K562 (cell line): ENCODE measurements around the gene NQO2. TPM values are rescaled to one million over a fixed set of nuclear protein-coding genes. Genes with fewer than 3 reads are reported as not detected.

Source experiments
- ARID1B ChIP-seq: fragments of 450-650 bp; IDR thresholded peaks from 2 replicates; pipeline ENCODE4 v1.6.1; 2016; ENCODE audit warnings: antibody characterized with exemption, mild to moderate bottlenecking, inconsistent platforms
- CBFA2T2 ChIP-seq: fragments of 450-650 bp; conservative IDR thresholded peaks from 2 replicates; pipeline ENCODE4 v1.6.1; 2017; ENCODE audit warnings: mild to moderate bottlenecking
- CREB1 ChIP-seq, 2 experiments: sonication (generic) in 1 of 2; formaldehyde crosslinking in 1 of 2; IDR thresholded peaks; 2 replicates each; pipeline versions ENCODE4 v1.6.1 to v1.8.0; 2012 to 2022; ENCODE audit warnings: inconsistent platforms in 1 of 2, mild to moderate bottlenecking in 1 of 2, missing genetic modification reagents in 1 of 2, moderate library complexity in 1 of 2
- CXXC5 ChIP-seq: fragments of 250-450 bp; sonication (Bioruptor Pico); IDR thresholded peaks from 2 replicates; pipeline ENCODE4 v1.8.0; 2022; ENCODE audit warnings: inconsistent platforms, mild to moderate bottlenecking, moderate library complexity
- DPF2 ChIP-seq: fragments of 450-650 bp; IDR thresholded peaks from 2 replicates; pipeline ENCODE4 v1.6.1; 2016
- ILK ChIP-seq: fragments of 450-650 bp; IDR thresholded peaks from 2 replicates; pipeline ENCODE4 v1.6.1; 2016; ENCODE audit warnings: missing genetic modification characterization, low read depth, mild to moderate bottlenecking, missing compliant biosample characterization, moderate library complexity, borderline replicate concordance
- SMARCA4 ChIP-seq: fragments of 450-650 bp; IDR thresholded peaks from 2 replicates; pipeline ENCODE4 v1.6.1; 2016
- TAF1 ChIP-seq: IDR thresholded peaks from 2 replicates; pipeline ENCODE4 v1.6.1; 2011; ENCODE audit warnings: mild to moderate bottlenecking, low read length, moderate library complexity; ENCODE audit not compliant: insufficient read depth, control insufficient read depth, severe bottlenecking; ENCODE audit errors: extremely low read depth
- THRAP3 ChIP-seq: fragments of 450-650 bp; IDR thresholded peaks from 2 replicates; pipeline ENCODE4 v1.6.1; 2016; ENCODE audit warnings: mild to moderate bottlenecking, inconsistent platforms, borderline replicate concordance
- TRIM24 ChIP-seq, 2 experiments: fragments of 450-650 bp; IDR thresholded peaks; 2 replicates each; pipeline ENCODE4 v1.6.1; 2016
- ZBTB1 ChIP-seq: sonication (generic); formaldehyde crosslinking; IDR thresholded peaks from 2 replicates; pipeline ENCODE4 v1.8.1; 2023; ENCODE audit warnings: missing genetic modification reagents, low read depth, mild to moderate bottlenecking, borderline replicate concordance
- ZNF75A ChIP-seq: fragments of 450-650 bp; formaldehyde crosslinking; IDR thresholded peaks from 2 replicates; pipeline ENCODE4 v1.4.0; 2020; ENCODE audit warnings: mild to moderate bottlenecking
- ZNF780A ChIP-seq: fragments of 250-450 bp; sonication (Bioruptor Pico); IDR thresholded peaks from 2 replicates; pipeline ENCODE4 v1.5.0; 2021; ENCODE audit warnings: mild to moderate bottlenecking
- polyA plus RNA-seq, 8 experiments: library from polyadenylated mRNA; depleted of rRNA in 4 of 8; stranded (reverse) in 5 of 8; unstranded in 3 of 8; fragments of >200 nt; fragmentation: Nextera tagmentation in 2 of 8; fragmentation: Illumina TruSeq in 1 of 8; extraction: Ambion mirVana in 2 of 8; extraction: Trizol in 1 of 8; gene quantifications; 2 replicates each; pipeline versions ENCODE4 v1.2.1 to v1.2.3, GENCODE V29; 2011 to 2014; ENCODE audit warnings: inconsistent platforms in 1 of 8, missing spikeins in 1 of 8
- total RNA-seq, 7 experiments: library from RNA; depleted of rRNA in 6 of 7; stranded (reverse); fragments of >200 nt in 6 of 7; fragmentation: Illumina TruSeq in 2 of 7; extraction: Trizol in 2 of 7; gene quantifications; 2 replicates each; pipeline versions ENCODE4 v1.2.1 to v1.2.3, GENCODE V29; 2011 to 2021; ENCODE audit warnings: low replicate concordance in 1 of 7
- TF ChIP-seq, protein P1 (sequence below): fragments of 450-650 bp; IDR thresholded peaks from 2 replicates; pipeline ENCODE4 v1.6.1; 2016; ENCODE audit warnings: mild to moderate bottlenecking, moderate library complexity
- TF ChIP-seq, protein P2 (sequence below): sonication (generic); formaldehyde crosslinking; IDR thresholded peaks from 2 replicates; pipeline ENCODE4 v1.9.0; 2022; ENCODE audit warnings: mild to moderate bottlenecking, missing genetic modification reagents
- TF ChIP-seq, protein P3 (sequence below): fragments of 200-800 bp; sonication (Bioruptor generic); IDR thresholded peaks from 2 replicates; pipeline ENCODE4 v1.6.1; 2017; ENCODE audit warnings: missing genetic modification characterization, missing compliant biosample characterization

Gene NQO2
- total and polyA plus RNA-seq, 9 of the 15 experiments (the other 6 are each of a cell fraction or from before 2014, with no cell fraction given), result 54.6 to 214 (median 116) TPM

DNA sequence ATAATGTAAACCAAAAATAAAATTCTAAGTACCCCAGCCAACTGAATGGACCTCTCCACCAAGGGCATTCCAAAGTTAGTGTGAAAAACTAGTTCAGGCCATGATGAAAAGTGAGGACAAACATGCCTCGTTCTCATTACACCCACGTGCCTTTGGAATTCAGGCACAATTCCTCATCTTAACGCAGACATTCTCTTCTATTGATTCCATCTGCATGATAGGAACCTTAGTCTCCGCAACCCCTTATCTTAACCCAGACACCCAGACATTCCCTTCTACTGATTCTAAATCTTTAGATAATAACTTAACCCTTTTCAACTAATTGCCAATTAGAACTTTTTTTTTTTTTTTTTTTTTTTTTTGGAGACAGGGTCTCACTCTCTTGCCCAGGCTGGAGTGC is 20.8 kb upstream of the NQO2 start (continued):
- TF ChIP-seq, protein P1, sequence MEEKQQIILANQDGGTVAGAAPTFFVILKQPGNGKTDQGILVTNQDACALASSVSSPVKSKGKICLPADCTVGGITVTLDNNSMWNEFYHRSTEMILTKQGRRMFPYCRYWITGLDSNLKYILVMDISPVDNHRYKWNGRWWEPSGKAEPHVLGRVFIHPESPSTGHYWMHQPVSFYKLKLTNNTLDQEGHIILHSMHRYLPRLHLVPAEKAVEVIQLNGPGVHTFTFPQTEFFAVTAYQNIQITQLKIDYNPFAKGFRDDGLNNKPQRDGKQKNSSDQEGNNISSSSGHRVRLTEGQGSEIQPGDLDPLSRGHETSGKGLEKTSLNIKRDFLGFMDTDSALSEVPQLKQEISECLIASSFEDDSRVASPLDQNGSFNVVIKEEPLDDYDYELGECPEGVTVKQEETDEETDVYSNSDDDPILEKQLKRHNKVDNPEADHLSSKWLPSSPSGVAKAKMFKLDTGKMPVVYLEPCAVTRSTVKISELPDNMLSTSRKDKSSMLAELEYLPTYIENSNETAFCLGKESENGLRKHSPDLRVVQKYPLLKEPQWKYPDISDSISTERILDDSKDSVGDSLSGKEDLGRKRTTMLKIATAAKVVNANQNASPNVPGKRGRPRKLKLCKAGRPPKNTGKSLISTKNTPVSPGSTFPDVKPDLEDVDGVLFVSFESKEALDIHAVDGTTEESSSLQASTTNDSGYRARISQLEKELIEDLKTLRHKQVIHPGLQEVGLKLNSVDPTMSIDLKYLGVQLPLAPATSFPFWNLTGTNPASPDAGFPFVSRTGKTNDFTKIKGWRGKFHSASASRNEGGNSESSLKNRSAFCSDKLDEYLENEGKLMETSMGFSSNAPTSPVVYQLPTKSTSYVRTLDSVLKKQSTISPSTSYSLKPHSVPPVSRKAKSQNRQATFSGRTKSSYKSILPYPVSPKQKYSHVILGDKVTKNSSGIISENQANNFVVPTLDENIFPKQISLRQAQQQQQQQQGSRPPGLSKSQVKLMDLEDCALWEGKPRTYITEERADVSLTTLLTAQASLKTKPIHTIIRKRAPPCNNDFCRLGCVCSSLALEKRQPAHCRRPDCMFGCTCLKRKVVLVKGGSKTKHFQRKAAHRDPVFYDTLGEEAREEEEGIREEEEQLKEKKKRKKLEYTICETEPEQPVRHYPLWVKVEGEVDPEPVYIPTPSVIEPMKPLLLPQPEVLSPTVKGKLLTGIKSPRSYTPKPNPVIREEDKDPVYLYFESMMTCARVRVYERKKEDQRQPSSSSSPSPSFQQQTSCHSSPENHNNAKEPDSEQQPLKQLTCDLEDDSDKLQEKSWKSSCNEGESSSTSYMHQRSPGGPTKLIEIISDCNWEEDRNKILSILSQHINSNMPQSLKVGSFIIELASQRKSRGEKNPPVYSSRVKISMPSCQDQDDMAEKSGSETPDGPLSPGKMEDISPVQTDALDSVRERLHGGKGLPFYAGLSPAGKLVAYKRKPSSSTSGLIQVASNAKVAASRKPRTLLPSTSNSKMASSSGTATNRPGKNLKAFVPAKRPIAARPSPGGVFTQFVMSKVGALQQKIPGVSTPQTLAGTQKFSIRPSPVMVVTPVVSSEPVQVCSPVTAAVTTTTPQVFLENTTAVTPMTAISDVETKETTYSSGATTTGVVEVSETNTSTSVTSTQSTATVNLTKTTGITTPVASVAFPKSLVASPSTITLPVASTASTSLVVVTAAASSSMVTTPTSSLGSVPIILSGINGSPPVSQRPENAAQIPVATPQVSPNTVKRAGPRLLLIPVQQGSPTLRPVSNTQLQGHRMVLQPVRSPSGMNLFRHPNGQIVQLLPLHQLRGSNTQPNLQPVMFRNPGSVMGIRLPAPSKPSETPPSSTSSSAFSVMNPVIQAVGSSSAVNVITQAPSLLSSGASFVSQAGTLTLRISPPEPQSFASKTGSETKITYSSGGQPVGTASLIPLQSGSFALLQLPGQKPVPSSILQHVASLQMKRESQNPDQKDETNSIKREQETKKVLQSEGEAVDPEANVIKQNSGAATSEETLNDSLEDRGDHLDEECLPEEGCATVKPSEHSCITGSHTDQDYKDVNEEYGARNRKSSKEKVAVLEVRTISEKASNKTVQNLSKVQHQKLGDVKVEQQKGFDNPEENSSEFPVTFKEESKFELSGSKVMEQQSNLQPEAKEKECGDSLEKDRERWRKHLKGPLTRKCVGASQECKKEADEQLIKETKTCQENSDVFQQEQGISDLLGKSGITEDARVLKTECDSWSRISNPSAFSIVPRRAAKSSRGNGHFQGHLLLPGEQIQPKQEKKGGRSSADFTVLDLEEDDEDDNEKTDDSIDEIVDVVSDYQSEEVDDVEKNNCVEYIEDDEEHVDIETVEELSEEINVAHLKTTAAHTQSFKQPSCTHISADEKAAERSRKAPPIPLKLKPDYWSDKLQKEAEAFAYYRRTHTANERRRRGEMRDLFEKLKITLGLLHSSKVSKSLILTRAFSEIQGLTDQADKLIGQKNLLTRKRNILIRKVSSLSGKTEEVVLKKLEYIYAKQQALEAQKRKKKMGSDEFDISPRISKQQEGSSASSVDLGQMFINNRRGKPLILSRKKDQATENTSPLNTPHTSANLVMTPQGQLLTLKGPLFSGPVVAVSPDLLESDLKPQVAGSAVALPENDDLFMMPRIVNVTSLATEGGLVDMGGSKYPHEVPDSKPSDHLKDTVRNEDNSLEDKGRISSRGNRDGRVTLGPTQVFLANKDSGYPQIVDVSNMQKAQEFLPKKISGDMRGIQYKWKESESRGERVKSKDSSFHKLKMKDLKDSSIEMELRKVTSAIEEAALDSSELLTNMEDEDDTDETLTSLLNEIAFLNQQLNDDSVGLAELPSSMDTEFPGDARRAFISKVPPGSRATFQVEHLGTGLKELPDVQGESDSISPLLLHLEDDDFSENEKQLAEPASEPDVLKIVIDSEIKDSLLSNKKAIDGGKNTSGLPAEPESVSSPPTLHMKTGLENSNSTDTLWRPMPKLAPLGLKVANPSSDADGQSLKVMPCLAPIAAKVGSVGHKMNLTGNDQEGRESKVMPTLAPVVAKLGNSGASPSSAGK, result peak; percentile 94
- TF ChIP-seq, protein P2, sequence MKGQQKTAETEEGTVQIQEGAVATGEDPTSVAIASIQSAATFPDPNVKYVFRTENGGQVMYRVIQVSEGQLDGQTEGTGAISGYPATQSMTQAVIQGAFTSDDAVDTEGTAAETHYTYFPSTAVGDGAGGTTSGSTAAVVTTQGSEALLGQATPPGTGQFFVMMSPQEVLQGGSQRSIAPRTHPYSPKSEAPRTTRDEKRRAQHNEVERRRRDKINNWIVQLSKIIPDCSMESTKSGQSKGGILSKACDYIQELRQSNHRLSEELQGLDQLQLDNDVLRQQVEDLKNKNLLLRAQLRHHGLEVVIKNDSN, result no peak
- TF ChIP-seq ARID1B, result peak; percentile 40; the same call in 1 of the 2 replicates
- TF ChIP-seq TAF1, result no peak
- 0 out of 2 replicates have a peak, but pooled peaks have one; percentile 15 for TF ChIP-seq CBFA2T2
- peak; percentile 15; the same call in 1 of the 2 replicates for TF ChIP-seq DPF2
- no peak for TF ChIP-seq THRAP3
- TF ChIP-seq CREB1 (IDR thresholded peaks at IDR 0.05), result no peak
- TF ChIP-seq CREB1 (CRISPR knock-in tag; IDR thresholded peaks at IDR 0.05), result no peak
- no peak for TF ChIP-seq ZBTB1 (CRISPR knock-in tag)
- no peak for TF ChIP-seq ILK (tag)
- 0 out of 2 replicates have a peak, but pooled peaks have one; percentile 29 for TF ChIP-seq SMARCA4
- TF ChIP-seq, protein P3, sequence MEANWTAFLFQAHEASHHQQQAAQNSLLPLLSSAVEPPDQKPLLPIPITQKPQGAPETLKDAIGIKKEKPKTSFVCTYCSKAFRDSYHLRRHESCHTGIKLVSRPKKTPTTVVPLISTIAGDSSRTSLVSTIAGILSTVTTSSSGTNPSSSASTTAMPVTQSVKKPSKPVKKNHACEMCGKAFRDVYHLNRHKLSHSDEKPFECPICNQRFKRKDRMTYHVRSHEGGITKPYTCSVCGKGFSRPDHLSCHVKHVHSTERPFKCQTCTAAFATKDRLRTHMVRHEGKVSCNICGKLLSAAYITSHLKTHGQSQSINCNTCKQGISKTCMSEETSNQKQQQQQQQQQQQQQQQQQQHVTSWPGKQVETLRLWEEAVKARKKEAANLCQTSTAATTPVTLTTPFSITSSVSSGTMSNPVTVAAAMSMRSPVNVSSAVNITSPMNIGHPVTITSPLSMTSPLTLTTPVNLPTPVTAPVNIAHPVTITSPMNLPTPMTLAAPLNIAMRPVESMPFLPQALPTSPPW (CRISPR knock-in tag), result 0 out of 2 replicates have a peak, but pooled peaks have one; percentile 3
- TF ChIP-seq ZNF75A, result no peak
- TF ChIP-seq CXXC5 (CRISPR knock-in tag), result peak; percentile 52
- TF ChIP-seq ZNF780A (CRISPR knock-in tag), result no peak
- no peak for TF ChIP-seq TRIM24 (IDR thresholded peaks at IDR 0.05)
